DOHH2 (cell line): ENCODE data around the gene HAUS2.
A peak's percentile ranks its signal among the peaks of the same experiment; 100 is the strongest.

Source experiments
- H3F3A ChIP-seq: fragments of 200-600 bp; sonication (generic), shearing (Covaris generic); 2 replicates; pipeline ENCODE4 v1.6.0; 2016; ENCODE audit warnings: antibody characterized with exemption, mild to moderate bottlenecking; ENCODE audit not compliant: control insufficient read depth, insufficient read depth
- H3K27ac ChIP-seq: fragments of 200-600 bp; sonication (generic); 2 replicates; pipeline ENCODE4 v1.5.1; 2014; ENCODE audit warnings: low read depth, mild to moderate bottlenecking, low read length, moderate library complexity
- H3K27me3 ChIP-seq: fragments of 200-600 bp; sonication (generic); 2 replicates; pipeline ENCODE4 v1.6.1; 2014; ENCODE audit warnings: mild to moderate bottlenecking, low read length, mixed read lengths; ENCODE audit not compliant: control insufficient read depth
- H3K36me3 ChIP-seq: fragments of 200-600 bp; sonication (generic); 2 replicates; pipeline ENCODE4 v1.6.1; 2014; ENCODE audit warnings: mild to moderate bottlenecking, low read length, moderate library complexity, mixed read lengths; ENCODE audit not compliant: control insufficient read depth
- H3K4me1 ChIP-seq: fragments of 200-600 bp; sonication (generic); 2 replicates; pipeline ENCODE4 v1.6.1; 2014; ENCODE audit warnings: mild to moderate bottlenecking, low read length, mixed read lengths; ENCODE audit not compliant: control insufficient read depth
- H3K4me2 ChIP-seq: fragments of 200-600 bp; sonication (generic); 2 replicates; pipeline ENCODE4 v1.6.0; 2014; ENCODE audit warnings: mild to moderate bottlenecking, low read length, moderate library complexity
- H3K4me3 ChIP-seq: fragments of 200-600 bp; sonication (generic); 2 replicates; pipeline ENCODE4 v1.5.1; 2014; ENCODE audit warnings: mild to moderate bottlenecking, low read length, mixed read lengths
- H3K79me2 ChIP-seq: fragments of 200-600 bp; sonication (generic); 2 replicates; pipeline ENCODE4 v1.6.1; 2014; ENCODE audit warnings: mild to moderate bottlenecking, low read length, mixed read lengths; ENCODE audit not compliant: control insufficient read depth
- H3K9me2 ChIP-seq: fragments of 200-600 bp; sonication (generic); replicated peaks from 2 replicates; pipeline ENCODE4 v1.6.1; 2014; ENCODE audit warnings: mild to moderate bottlenecking, low read length, mixed read lengths; ENCODE audit not compliant: control insufficient read depth
- H3K9me3 ChIP-seq: fragments of 200-600 bp; sonication (generic); 2 replicates; pipeline ENCODE4 v1.6.1; 2014; ENCODE audit warnings: antibody characterized with exemption, low read length, mixed read lengths; ENCODE audit not compliant: control insufficient read depth, insufficient read depth
- H4K20me1 ChIP-seq: fragments of 200-600 bp; sonication (generic); 2 replicates; pipeline ENCODE4 v1.6.0; 2014; ENCODE audit warnings: low read depth, mild to moderate bottlenecking, antibody characterized with exemption, low read length, moderate library complexity; ENCODE audit not compliant: control insufficient read depth, insufficient read depth
- CTCF ChIP-seq: fragments of 200-600 bp; sonication (generic); IDR thresholded peaks from one replicate; pipeline ENCODE4 v1.5.1; 2014; ENCODE audit warnings: antibody characterized with exemption, mild to moderate bottlenecking, low read depth, low read length; ENCODE audit not compliant: poor library complexity, severe bottlenecking
- EZH2phosphoT487 ChIP-seq: fragments of 200-600 bp; sonication (generic); IDR thresholded peaks from 2 replicates; pipeline ENCODE4 v1.6.1; 2017; ENCODE audit warnings: borderline replicate concordance, mild to moderate bottlenecking, antibody characterized with exemption, low read length, moderate library complexity, mixed read lengths

The HAUS2 gene

GRCh38 chr15:42608110-42608531 lies 59.5 kb downstream of the HAUS2 start:
- no peaks in the 10 kb centered on the region for H3K27me3 ChIP-seq
- TF ChIP-seq CTCF (no peak), EZH2phosphoT487 (no peak)
- 0 out of 2 replicates have a peak, but pooled peaks cover 4% of the 10 kb centered on the region for H3K9me3 ChIP-seq
- peak overlapping the region; percentile 42 for H3K4me3 ChIP-seq
- H4K20me1 ChIP-seq, result no peaks in the 10 kb centered on the region
- peak overlapping the region; percentile 30 for H3K27ac ChIP-seq
- H3K79me2 ChIP-seq, result no peaks in the 10 kb centered on the region
- no peaks in the 10 kb centered on the region for H3K9me2 ChIP-seq
- H3K4me2 ChIP-seq, result peak overlapping the region; percentile 64
- H3F3A ChIP-seq, result peaks cover 13% of the 10 kb centered on the region; the same call in 1 of the 2 replicates
- no peaks in the 10 kb centered on the region; the same call in 1 of the 2 replicates for H3K36me3 ChIP-seq
- H3K4me1 ChIP-seq, result peaks cover 61% of the 10 kb centered on the region

GRCh38 chr15:42608752-42609488 lies 60.3 kb downstream of the HAUS2 start:
- Histone ChIP-seq H3K4me1 (peaks cover 53% of the 10 kb centered on the region), H3K27me3 (no peaks in the 10 kb centered on the region), H3F3A (peaks cover 10% of the 10 kb centered on the region; the same call in 1 of the 2 replicates), H3K27ac (peak overlapping the region; percentile 30), H3K79me2 (no peaks in the 10 kb centered on the region), H3K36me3 (no peaks in the 10 kb centered on the region; the same call in 1 of the 2 replicates), H3K9me3 (no peaks in the 10 kb centered on the region), H3K4me2 (peak overlapping the region; percentile 64), H3K9me2 (no peaks in the 10 kb centered on the region), H3K4me3 (peak overlapping the region; percentile 42), H4K20me1 (no peaks in the 10 kb centered on the region)
- TF ChIP-seq CTCF (no peak), EZH2phosphoT487 (no peak)

- no peaks in the 10 kb centered on the region for H4K20me1 ChIP-seq
- no peak overlapping the region for H3K27ac ChIP-seq
- H3K9me3 ChIP-seq, result no peaks in the 10 kb centered on the region
- H3K36me3 ChIP-seq, result no peaks in the 10 kb centered on the region
- peaks cover 27% of the 10 kb centered on the region for H3K4me1 ChIP-seq
- H3K79me2 ChIP-seq, result no peaks in the 10 kb centered on the region
- no peak overlapping the region for H3K4me2 ChIP-seq
- TF ChIP-seq EZH2phosphoT487 (no peak), CTCF (no peak)
- H3K4me3 ChIP-seq, result no peak overlapping the region
- no peaks in the 10 kb centered on the region for H3K9me2 ChIP-seq
- H3F3A ChIP-seq, result 0 out of 2 replicates have a peak, but pooled peaks cover 2% of the 10 kb centered on the region
- no peaks in the 10 kb centered on the region for H3K27me3 ChIP-seq
These were observed 62.9 kb downstream of the HAUS2 start for GRCh38 chr15:42611532-42611931.
